ENCODE data around the gene DFFB.
"Not testable (repeated sequence)": the region's sequence is repeated elsewhere in the genome, so short reads cannot be mapped to it uniquely, and the experiment has no call there.

DFFB gene

DNA sequence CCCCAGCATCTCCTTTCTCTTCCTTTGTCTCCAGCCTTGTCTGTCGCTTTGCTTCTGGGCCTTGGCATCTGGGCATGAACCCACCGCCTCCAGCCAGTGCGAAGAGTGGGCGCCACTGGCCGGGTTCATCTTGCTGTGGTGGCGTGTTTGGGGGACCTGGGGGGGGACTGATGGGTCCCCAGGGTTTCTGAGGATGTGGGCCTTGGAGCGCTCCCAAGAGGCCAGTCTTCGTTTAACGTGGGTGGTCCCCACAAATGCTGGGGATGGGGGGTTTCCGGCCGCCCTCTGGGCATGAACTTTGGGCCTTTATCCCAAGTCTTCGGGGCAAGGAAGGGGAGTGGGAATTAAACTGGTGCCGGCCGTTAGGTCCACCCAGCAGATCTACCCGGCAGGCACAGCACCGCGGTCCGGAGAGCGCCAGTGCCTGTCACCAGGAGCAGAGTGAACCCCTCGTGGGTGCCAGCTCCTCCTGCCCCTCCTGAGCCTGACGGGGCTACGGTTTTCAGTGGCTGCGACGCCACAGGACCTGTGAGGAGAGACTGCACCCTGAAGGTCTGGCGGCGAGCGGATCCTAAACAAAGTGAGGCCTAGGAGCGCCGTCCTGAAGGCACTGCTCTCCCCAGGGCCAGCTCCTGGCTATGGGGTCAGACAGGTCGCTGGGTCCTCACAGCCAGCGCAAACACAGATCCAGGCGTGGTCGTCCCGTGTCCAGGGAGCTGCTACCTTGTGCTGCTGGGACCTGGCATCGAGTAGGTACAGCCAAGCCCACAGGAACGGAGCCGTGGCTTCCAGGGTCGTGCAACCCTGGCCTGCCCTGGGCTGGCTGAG is 54.9 kb downstream of the DFFB start:
- DNase-seq: no peak

DNA sequence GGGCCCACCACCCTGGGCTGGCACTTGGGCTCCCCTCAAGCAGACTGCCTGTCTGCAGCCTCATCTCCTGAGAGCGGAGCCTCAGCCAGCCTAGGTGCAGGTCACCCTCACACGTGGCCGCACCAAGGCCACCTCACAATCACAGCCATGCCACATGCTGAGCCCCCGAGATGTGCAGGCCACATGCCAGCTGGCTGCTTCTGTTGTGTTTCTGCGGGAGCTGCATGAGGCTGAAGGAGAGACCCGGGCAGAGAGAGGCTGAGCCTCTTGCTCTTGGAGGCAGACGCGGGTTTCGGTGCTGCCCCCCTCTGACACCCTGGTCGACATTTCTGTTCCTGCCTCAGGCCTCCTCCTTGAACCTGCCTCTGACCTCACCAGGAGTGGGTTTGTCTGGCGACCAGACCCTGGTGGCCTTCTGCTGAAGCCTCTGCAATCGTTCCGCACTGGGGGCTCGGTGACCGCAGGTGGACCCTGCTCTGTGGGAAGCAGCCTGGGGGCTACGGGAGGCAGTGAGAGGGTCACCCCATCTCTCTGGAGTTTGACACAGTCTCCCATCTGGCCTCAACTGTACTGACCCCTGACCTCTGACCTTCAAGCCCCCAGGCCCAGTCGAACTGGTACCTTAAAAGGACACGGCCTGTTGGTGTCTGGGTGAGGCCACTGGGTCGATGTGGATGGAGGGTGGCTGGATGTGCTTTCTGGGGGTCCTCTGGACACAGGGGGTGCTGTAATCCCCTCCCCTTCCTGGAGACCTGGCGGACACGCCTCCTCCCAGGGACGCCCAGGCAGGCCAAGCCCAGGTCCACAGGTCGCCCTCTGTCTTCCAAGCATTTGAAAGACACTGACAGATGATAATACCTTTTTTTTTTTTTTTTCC is 55.8 kb downstream of the DFFB start:
- no peak for DNase-seq

DNA sequence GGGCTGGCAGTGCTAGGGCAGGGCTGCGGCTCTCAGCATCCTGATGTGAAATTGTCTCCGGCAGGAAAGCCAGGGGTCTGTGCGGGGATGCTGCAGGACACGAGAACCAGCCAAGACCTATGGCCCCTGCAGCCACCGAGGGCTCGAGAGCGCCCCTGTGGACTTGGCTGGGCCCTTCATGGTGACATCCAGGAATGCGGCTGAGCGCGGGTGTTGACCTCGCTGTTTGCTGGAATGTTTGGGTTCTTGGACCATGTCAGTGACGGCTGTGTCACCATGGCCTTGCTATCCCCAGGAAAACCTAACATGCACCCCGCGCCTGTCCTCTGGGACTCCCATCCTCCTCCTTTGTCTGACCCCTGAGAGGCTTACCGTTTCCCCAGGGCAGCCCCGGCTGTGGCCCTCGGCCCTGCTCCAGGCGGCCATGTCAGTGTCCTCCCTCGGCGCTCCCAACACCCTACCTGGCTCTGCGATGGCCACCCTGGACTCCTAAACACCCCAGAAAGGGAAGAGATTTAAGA is 57.1 kb downstream of the DFFB start:
- DNase-seq: no peak

DNA sequence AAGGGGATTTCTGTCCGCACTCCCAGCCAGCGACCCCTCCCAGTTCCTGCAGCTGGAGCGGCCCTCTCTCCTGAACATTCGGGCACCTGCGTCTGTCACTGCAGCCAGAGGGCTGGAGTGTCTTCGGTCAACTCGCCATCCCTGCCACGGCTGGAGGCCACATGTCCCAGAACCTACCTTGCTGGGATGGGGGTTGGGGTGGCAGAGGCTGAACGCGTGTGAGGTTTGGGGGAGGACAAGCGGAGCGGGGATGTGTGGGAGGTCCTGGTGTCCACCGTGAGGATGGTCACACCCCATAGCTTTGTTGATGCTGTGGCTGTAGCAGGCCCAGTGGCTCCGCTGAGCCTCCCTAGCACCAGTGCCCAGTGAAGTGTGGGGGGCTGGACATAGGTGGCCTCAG is 57.6 kb downstream of the DFFB start:
- DNase-seq: no peak

DNA sequence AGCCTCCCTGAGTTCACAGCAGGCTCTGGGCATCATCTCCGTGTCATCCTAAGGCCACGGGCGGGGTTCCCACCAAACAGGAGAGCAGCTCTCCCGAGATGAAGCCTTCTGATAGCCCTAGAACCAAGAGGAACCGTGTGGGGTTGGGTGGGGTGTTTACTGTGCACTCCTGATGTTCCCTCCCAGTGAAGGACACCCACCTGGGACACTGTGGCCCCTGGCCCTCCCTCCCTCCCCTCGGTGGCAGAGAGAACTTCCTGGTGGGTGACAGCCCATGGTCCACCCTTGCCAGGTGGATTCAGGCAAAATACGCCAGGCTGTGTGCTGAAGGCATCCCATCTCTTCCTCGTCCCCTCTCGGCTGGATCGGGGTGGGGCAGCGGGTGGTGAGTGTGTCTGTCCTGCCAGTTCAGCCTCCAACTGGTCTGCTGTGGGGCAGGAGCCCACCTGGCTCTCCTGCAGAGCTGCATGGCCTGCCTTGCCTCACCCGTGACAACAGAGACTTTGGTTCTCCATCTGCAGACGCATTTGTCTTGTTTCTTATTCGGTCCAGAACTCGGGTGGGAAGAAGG is 58.4 kb downstream of the DFFB start:
- no peak for DNase-seq

DNA sequence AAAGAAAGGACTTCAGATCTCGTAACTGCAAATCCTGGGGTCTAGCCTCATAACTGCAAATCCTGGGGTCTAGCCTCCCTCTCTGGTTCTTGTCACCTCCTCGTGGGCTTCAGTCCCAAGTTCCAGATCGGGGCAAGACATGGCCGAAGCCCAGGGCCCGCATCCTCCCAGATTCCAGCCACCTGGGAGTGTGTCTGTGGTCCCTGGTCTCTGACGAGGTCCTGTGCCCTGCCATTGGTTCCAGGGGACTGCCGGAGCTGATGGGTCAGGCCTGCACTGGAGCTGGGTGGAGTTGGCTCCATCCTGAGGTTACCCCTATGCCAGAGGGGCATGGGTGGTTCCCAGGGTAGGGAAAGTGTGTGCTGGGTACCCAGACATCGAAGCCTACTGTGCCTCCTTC is 60.5 kb downstream of the DFFB start:
- DNase-seq: no peak

DNA sequence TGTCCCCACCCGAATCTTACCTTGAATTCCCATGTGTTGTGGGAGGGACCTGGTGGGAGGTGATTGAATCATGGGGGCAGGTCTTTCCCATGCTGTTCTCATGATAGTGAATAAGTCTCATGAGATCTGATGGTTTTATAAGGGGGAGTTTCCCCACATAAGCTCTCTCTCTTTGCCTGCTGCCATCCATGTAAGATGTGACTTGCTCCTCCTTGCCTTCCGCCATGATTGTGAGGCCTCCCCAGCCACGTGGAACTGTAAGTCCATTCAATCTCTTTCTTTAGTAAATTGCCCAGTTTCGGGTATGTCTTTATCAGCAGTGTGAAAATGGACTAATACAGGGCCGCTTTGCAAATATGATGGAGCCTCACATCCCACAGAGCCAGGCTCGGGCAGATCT is 61.1 kb downstream of the DFFB start:
- not testable (repeated sequence) for DNase-seq

DNA sequence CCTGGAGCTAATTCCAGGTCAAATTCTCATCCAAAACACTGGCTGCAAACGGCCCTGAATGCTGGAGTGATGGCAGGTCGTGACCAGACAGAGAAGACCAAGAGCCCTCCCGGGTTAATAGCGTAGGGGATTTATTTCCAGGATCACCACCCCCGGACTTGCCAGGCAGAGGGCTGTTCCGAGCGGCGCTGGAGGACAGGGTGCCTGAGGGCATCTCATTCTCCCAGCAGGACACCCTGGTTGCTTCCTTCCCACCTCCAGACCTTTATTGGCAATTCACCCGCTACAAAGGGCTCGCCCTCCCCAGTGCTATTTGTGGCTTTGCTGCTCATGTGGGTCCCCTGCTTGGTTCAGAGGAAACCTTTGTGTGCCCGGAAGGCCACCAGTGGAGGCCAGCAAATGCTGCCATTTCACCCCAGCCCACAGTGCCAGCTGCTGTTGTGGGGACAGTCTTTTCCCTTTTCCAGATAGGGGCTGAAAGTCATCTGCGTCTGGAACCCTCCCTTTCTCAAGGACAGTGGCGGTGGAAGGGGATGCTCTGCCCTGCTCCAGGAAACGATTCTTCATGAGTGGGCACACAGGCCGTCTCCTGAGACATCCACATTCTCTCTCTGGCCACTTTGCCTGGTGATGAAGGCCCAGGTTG is 61.8 kb downstream of the DFFB start:
- no peak for DNase-seq

DNA sequence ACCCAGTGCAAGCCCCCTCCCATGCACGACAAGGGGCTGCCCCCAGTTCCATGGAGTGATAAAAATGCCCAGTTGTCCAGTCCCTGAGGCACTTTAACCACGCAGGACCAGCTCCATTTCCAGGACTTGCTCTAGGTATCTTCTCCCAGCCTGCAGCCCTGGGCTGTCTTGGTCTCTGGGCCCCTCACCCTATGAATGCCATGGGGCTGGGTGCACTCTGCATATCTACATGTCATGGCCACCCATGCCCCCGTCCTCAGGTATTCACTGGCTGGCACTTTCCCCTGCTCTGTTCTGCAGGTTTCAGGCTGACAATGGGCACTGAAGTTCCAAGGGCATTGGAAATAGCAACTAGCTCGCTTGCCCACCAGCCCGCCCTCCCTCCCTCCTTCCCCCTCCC is 62.4 kb downstream of the DFFB start:
- DNase-seq: no peak

DNA sequence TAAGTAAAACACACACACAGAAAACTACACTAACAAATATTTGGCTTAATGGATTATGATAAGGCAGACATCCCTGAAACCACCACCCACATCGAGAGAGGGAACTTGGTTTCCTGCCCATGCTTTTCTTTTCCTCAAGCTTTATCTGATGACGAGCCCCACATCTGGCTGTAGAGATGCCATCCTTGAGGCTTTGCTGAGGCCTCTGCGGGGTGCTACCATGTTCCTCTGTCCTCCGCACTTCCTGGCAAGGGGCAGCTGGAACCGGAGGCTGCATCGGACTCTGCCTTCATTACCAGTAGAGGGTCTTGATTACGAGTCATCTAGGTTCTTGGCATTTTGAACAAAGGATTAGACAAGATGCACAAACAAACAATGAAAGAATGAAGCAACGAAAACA is 64.5 kb downstream of the DFFB start:
- DNase-seq: no peak

DNA sequence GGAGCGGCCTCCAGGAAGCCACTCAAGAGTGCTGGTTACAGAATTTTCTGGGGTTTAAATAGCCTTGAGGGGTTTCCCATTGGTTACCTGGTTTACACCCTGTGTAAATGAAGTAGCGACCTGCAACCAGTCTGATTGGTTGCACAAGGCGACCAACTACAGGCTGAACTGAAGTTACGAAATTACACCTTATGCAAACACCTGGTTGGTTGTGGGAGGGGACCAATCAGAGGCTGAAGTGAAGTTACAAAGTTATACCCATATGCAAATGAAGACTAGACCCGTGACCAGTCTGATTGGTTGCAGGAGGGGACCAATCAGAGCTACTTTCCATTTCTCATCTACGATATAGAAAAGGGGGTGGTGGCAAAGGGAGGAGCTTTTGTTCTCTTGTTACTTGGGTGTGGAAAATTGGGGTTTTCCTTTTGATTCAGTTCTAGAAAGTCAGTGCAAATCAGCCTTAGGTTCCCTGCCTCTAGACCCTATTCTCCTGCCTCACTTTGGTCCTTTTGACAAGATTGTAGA is 65.0 kb downstream of the DFFB start:
- DNase-seq: no peak

DNA sequence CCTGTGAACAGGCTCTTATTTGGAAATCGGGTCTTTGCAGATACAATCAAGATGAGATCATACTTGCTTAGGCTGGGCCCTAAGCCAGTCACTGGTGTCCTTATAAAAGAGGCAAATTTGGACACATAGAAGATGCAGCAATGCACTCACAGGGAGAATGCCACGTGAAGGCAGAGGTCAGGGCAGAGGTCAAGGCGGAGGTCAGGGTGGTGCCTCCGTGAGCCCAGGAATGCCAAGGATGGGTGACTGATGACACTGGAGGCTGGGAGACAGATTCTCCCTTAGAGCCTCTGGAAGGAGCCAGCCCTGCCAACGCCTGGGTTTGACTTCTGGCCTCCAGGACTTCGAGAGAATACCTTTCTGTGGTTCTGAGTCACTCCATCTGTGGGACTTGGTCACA is 65.6 kb downstream of the DFFB start:
- DNase-seq: no peak

DNA sequence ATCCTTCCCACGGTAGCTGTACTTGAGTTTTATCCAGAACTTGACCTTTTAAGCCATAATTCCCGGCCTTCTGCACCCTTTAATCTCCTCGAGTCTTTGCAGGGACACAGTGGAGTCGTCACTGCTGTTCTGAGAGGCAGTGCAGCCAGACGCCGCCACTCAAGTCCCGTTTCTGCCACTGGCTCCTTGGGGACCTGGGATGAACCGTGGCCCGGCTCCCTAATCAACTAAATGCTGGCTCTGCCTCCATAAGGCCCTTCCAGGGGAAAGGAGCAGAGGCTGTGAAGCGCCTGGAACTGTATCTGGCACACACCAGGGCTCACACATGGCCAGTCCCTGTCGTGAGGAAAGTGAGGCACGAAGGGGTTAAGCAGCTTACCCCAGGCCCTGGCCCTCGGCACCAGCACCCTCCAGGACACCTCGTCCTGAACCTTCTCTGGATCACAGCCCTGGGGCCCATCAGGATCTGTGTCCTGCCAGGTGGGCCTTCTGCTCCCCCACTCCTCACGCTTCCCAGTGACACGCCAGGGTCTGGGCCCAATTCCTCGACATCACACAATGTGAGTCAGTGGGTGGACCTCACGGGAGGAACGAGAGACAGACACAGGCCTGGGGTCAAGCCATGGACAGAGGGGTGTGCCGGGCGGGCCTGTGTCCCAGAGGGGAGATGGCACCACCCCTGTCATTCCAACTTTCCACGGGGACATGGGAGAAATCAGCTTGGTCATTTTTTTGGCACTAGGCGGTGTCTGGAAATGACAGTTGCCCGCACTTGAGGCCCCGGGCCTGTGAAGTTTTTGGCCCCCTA is 66.3 kb downstream of the DFFB start:
- no peak for DNase-seq

DNA sequence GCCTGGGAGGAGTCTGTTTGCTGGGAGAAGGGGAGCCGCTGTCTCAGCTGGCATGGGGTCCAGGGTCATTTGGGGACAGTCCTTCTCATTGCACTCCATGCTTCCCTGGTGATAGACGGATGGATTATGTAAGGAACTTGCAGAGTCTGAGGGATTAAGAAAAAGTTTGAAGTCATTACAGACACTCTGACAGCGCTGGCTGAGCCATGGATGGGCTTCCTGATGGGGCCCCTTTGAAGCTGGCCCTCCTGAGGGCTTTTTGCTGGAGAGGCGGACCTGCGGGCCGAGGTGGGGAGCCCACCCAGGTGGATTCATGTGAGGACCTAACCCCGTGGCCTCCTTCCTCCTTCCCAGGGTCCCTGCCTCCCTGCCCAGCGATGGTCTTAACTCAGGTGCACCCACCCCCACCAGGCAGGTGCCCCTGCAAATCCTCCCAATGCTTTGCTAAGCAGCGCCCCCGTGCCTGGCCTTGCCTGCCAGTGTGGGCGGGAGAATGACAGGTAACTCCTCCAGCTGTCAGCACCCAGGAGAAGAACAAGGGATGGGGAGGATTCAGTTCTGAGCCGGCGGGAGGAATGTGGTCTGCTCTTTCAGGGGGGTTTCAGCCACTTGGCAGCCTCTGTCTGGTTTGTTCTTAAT is 67.0 kb downstream of the DFFB start:
- no peak for DNase-seq

DNA sequence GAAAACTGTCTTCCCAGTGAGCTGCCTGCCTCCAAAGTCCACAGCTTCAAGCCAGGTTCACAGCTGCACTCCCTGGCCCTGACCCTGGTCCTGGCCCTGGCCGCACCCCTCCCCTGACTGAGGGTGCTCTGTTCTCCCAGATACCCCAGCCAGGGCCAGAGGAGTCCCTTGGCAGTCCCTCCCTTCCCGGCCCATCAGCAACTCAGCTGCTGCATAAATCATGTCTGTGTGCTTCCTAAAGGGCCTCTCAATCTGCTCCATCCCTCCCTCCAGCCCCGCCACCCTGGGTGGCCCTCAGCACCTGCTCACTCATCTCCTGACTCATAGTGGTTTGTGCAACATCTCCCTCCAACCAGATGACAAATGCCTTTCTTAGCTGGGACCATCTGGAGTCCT is 67.5 kb downstream of the DFFB start:
- DNase-seq: no peak

DNA sequence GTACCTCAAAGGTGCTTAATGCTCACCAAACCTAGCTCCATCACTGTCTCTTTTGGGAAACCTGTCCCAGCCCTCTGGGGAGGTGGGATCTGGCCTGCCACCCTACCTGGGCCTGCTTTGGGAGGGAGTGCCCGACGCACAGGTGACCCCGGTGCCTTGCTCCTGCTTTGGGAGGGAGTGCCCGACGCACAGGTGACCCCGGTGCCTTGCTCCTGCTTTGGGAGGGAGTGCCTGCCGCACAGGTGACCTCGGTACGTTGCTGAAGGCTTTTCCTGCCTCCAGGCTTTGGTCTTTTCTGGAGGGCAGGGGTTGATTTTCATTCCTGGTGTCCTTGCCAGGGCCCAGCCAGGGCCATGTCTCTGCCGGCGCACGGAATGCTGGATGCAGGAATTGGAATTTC is 68.0 kb downstream of the DFFB start:
- DNase-seq: no peak

DNA sequence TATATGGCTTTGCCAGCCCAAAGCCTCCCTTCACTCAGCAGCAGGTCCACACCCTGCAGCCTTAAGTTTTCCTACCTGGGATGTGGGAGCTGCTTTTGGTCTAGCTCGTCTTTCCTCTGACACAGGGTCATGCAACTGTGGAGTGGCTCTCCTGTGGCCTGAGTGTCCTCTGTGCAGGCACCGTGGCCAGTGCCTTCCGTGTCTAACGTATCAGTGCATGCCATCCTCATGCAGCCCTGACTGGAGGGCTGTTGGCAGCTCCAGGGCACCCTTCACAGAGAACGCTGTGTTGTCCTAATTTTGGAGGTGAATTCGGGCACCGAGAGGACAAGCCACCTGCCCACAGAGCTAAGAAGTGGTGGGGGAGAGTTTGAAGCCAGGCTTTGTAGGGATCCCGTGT is 68.5 kb downstream of the DFFB start:
- no peak for DNase-seq

DNA sequence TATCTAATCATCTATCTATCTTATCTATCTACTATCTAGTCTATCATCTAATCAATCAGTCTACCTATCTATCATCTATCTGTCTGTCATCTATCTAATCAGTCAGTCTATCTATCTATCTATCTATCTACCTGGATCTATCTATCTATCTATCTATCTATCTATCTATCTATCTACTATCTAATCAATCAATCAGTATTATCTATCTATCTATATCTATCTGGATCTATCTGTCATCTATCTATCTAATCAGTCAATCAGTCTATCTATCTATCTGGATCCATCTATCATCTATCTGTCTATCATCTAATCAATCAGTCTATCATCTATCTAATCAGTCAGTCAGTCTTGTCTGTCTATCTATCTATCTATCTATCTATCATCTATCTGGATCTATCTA is 69.7 kb downstream of the DFFB start:
- no peak for DNase-seq

DNA sequence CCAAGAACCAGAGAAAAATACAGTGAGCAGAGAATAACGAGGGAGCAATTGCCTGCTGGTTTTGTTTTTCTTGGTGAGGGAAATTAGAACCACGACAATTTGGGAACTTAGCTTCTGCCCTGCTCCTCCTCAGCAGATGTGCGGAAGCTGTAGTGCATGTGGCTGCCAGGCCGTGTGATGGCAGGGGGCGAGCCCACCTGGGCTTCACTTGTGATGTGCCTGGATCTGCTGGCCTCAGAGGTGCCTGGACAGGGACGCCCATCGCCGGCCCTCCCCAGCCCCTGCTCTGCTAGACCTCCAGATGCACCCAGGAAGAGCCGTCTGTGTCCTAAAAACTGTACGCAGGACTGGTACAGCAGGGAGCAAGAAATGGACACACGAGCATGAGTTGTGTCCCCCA is 71.3 kb downstream of the DFFB start:
- no peak for DNase-seq

DNA sequence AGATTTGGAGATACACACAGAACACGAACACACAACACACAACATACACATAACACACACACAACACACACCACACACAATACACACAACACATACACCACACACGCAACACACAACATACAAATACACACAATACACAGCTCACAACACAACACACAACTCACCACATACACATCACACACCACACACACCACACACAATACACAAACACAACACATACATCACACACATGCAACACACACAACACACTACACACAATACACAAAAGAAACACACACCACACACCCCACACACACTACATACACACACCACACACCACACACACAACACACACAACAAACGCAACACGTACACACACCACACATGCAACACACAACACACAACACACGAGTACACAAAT is 71.8 kb downstream of the DFFB start:
- DNase-seq: no peak

DNA sequence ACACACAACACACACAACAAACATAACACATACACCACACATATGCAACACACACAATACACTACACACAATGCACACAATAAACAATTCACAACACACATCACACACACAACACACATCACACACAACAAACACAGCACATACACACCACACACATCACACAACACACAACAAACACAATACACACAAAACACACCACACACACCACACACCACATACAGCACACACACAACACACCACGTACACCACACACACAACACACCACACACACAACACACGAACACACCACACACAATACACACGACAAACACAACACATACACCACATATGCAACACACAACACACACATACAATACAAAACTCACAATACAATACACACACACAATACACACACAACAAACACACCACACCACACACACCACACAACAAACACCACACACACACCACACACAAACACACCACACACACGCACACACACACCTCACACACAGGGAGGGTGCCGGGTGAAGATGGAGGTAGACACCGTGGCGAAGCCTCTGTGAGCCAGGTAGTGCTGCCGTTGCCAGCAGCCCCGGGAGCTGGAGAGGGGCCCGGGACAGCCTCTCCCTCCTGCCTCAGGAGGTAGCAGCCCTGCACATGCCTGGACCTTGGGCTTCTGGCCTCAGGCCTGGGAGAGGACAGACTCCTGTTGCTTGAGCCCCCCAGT is 73.2 kb downstream of the DFFB start:
- DNase-seq: no peak
